HG02642 (cell line): ENCODE results near the gene ANKRA2.

Source experiments
- ATAC-seq: cut with Tn5 transposase; IDR thresholded peaks from one replicate; pipeline ENCODE4 v1.9.1; 2021; ENCODE audit warnings: mild to moderate bottlenecking; ENCODE audit not compliant: unreplicated experiment, poor library complexity

Gene ANKRA2, protein sequence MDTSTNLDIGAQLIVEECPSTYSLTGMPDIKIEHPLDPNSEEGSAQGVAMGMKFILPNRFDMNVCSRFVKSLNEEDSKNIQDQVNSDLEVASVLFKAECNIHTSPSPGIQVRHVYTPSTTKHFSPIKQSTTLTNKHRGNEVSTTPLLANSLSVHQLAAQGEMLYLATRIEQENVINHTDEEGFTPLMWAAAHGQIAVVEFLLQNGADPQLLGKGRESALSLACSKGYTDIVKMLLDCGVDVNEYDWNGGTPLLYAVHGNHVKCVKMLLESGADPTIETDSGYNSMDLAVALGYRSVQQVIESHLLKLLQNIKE

DNA sequence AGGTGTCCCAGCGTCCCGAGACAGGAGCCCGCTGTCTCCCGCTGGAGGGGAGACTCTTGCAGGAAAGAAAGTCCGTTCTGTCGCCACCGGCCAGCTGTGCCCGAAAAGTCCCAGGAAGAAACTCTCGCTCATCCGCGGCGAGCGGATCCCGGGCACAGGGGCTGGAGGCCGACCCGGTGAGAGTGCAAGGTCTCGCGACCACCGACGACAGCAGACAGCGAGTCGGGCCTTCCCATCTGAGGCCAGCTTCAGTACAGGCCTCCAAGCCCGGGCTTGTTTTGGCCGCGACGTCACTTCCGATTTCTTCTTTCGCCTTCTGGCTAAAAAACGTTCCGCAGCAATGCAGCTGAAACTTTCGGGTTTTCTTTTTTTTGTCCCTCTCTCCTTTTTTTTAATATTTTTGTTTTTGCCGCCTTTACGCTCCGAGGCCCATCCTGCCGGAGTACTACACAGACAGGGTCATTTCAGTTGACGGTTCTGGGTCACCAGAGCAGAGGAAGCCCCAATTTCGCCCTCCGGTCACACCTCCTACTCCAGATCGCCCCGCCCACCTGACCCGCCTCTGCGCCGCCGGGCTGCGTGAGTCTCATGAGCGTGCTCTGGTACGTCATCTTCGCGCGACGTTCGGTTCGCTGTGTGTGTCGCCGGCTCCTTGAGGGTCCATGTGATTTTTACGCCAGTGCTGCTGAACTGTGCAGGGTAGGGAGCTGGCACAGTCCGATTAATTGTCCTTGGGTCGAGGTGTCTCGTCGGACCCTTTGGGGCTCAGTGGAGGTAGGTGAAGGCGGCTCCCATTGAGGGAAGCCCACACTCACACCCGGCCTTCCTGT lies at the start of gene ANKRA2, which contains the start of gene UTP15:
ANKRA2 (minus strand) TSS at position 501 of the 830 bp plus-strand sequence. CDS start 2,758 bp downstream, outside the sequence.
UTP15 (plus strand) TSS at position 605 of the 830 bp plus-strand sequence. CDS start 1,602 bp downstream, outside the sequence.
- peak; percentile 95 for ATAC-seq

GRCh38 chr5:73615085-73615484 lies 49.6 kb upstream of the ANKRA2 start:
- no peak for ATAC-seq

- no peak for ATAC-seq
Observed at GRCh38 chr5:73612799-73613198, 47.4 kb upstream of the ANKRA2 start.

DNA sequence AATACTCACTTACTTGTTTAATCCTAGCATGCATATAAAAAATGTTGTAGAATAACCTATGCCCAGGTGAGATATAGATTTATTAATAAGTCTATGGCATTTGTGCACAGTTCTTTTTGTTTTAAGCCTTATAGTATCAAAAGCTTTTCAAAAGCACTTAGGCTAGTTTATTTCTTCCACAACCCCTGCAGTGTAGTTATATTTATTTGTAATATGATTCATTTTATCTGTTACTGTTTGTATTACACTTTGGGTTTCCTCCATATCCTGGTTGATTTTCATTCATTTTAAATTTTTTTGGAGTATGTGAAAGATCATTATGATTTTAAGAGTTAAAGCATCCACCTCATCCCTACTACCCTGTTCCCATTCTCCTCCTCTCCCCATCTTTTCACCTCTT lies 41.8 kb upstream of the ANKRA2 start:
- ATAC-seq = no peak

DNA sequence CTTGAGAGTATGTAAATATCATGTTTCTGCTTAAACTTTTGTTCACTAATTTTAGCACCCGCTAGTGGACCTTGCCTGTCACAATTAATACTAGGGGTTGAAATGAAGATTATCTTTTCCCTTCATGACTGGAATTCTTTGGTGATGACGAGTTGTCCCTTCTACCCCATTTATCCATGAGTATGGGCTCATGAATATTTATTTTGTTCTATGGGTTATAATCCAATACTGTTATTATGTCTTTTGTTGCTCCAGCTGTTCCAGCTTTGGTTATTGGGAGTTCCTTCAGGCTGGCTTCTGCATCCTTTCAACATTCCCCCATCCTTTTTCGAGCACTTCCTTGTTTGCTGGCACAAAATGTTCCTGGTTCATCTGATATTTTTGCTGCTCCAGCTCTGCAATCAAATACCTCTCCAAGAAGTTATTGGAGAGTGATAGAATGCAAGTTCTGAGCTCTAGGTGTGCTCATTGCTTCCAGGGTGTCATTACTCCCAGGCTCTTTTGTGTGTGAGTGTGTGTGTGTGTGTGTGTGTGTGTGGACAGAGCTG lies 40.8 kb upstream of the ANKRA2 start:
- ATAC-seq = no peak

- no peak for ATAC-seq
Observed at GRCh38 chr5:73605223-73606087, 40.0 kb upstream of the ANKRA2 start.

- no peak for ATAC-seq
Observed at GRCh38 chr5:73603998-73604397, 38.6 kb upstream of the ANKRA2 start.

GRCh38 chr5:73599380-73599779 lies 33.9 kb upstream of the ANKRA2 start:
- no peak for ATAC-seq

DNA sequence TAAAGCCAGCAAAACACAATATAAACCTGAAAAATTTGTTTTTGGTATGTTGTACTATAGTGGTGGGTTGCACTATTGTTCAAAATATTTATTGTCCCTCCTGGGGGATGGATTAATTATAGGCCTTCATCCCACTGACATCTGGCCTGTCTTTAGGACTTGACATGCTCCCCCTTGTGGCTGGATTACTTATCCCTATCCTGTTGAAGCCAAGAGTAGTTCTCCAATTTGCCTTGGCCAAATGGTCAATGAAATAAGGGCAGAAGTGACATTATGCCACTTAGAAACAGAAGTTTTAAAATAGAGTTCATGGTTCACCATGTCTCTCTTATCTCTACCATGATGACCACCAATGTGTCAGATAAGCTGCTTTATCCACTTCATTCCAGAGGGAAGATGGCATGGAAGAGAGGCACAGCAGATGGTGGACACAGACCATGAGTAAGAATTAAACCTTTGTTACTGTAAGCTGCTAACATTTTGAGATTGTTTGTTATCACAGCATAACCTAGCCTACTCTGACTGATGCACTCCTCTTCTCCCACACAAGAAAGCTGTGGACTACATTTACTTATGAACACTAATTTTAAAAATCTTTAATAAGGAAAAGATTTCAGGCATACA lies 31.4 kb upstream of the ANKRA2 start:
- ATAC-seq = no peak

DNA sequence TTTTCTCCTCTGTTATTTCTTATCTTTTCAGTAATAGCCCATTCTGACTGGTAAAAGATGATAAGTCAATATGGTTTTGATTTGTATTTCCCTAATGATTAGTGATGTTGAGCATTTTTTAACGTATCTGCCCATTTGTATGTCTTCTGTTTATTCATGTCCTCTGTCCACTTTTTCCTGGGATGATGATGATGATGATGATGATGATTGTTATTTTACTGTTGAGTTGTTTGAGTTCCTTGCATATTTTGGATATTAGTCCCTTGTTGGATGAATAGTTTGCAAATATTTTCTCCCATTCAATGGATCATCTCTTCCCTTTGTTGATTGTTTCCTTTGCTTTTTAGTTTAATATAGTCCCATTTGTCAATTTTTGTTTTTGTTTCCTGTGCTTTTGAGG lies 27.1 kb upstream of the ANKRA2 start:
- no peak for ATAC-seq

DNA sequence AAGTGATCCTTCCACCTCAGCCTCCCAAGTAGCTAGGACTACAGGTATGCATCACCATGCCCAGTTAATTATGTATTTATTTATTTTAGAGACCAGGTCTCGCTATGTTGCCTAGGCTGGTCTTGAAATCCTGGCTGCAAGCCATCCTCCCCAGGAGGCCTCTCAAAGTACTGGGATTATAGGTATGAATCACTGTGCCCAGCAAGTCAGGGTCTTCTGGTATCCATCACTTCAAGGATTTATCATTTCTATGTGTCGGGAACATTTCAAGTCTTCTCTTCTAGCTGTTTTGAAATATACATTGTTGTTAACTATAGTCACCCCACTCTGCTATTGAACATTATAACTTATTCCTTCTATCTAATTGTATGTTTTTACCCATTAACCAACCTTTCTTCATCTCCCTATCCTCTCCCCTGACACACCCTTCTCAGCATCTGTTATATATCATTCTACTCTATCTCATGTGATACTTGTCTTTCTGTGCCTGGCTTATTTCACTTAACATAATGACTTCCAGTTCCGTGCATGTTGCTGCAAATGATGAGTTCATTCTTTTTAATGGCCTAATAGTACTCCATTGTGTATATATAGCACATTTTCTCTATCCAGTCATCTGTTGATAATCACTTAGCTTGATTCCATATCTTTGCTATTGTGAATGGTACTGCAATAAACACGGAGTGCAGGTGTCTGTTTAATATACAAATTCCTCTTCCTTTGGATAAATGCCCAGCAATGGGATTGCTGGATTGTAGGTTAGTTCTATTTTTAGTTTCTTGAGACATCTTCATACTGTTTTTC lies 26.5 kb upstream of the ANKRA2 start:
- no peak for ATAC-seq

DNA sequence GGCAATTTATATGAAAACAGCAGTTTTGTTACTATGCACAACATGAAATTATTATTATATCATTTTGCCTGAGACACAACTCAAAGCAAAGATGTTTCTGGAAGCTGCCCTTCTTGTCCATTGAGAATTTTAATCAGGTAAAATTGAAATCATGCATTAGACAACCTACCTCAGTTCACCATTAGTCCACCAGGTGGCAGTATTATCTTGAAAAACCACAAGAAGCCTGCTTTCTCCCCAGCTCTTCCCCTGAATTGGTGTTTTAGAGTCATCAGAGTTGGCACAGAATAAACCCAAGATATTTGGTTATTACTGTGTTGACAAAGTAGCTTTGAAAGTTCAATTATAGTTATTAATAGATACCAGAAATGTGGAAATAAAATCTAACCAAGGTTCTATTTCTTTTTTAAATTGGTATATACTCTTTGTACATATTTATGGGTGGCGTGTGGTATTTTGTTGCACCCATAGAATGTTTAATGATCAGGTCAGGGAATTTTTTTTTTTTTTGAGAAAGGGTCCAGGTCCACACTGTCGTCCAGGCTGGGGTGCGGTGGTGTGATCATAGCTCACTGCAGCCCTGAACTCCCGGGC lies 25.8 kb upstream of the ANKRA2 start:
- peak; percentile 66 for ATAC-seq

DNA sequence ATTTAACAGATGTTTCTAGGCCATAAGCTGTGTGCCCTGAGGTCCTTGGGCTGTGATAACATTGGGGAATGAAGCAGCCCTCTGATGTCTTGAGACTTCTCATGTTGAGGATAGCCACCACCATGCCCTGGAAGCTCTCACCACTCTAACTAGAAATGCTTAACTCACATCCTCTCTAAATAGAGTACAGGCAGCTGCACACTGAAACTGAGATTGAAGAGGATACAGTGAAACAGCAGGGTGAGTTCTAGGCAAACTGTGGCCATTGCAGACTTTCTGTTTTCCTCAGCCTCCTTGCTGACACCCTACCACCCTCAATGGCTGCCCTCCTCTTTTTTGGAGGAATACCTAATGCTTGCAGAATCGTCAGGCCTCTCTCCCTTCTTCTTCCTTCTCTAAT lies 22.5 kb upstream of the ANKRA2 start:
- ATAC-seq = peak; percentile 64

DNA sequence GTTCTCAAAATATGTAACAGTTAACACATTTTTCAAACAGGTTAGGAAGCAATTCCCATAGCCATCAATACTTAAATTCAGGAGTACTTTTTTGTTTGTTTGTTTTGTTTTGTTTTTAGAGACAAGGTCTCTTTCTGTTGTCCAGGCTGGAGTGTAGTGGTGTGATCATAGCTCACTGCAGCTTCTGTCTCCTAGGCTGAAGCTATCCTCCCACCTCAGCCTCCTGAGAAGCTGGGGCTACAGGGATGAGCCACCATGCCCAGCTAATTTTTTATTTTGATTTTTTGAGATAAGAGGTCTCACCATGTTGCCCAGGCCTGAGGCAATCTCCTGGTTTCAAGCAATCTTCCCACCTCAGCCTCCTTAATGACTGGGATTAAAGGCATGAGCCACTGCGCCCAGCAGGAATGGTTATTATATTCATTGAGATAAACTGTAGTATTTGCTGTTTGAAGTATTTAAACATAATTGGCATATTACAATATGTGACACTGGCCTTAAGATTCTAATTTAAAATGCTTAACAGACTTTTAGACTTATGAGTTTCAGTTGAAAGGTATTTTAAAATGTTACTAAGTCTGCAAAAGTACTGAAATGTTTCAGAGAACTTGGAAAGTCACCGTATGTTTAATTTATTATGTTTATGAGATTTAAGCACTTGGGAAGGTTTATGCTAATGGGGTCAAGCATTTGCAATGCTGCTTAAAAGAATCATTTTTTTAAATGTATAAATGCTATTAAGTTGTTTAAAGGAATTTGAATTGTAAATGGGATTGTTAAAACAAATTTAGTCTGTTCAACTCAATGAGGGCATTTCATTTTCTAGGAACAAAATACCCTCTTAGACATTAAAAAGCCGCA lies 17.1 kb upstream of the ANKRA2 start:
- no peak for ATAC-seq

DNA sequence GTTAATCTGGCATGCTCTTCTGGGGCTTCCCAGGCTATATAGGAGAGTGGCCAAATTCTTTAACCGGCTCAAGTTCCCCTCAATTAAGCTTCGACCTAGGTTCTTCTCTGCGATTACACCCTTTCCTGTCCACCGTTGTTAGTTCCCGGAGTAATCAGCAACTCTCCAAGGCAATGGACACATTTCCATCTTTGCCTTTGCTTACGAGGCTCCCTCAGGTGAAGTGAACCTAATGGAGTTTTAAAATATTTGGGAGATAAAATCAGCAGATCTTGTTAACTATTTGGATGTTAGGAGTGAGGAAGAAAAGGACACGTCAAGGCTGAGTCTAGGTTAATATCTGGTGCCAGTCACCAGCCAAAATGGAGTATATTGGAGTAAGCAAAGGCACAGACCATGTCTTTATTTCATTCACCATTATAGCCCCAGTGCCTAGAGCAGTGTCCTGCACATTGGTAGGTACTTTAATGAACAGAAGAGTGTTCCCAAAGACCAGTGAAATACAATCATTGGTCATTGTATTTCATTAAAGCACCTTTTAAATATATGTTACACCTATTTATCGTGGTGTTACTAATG lies 619 bp upstream of the ANKRA2 start:
- ATAC-seq = peak; percentile 1

- peak; percentile 4 for ATAC-seq
Observed at GRCh38 chr5:73564675-73565074, 764 bp downstream of the ANKRA2 start.

- no peak for ATAC-seq
Observed at GRCh38 chr5:73564018-73564417, 1.4 kb downstream of the ANKRA2 start.
